Liver (tissue), 3 donors: ENCODE results near the gene STK40.

ENCODE experiments used
- CTCF ChIP-seq: fragments of 150-350 bp; IDR thresholded peaks from 2 replicates; pipeline ENCODE4 v1.5.1; 2017; ENCODE audit warnings: improper control_type of control experiment, low read depth, low read length; ENCODE audit not compliant: missing input control
- GABPA ChIP-seq, 2 donors: IDR thresholded peaks in 1 of 2; conservative IDR thresholded peaks in 1 of 2; 2 replicates each; pipeline ENCODE4 v1.6.1; 2016; ENCODE audit warnings: antibody characterized with exemption in 2 of 2, mild to moderate bottlenecking in 1 of 2, moderate library complexity in 1 of 2
- MAX ChIP-seq: IDR thresholded peaks from 2 replicates; pipeline ENCODE4 v1.6.1; 2016; ENCODE audit warnings: antibody characterized with exemption
- RAD21 ChIP-seq, 2 donors: IDR thresholded peaks; 2 replicates each; pipeline ENCODE4 v1.6.1; 2016; ENCODE audit warnings: antibody characterized with exemption in 2 of 2, mild to moderate bottlenecking in 2 of 2
- donor health status: healthy.
- donor health status: healthy.

DNA sequence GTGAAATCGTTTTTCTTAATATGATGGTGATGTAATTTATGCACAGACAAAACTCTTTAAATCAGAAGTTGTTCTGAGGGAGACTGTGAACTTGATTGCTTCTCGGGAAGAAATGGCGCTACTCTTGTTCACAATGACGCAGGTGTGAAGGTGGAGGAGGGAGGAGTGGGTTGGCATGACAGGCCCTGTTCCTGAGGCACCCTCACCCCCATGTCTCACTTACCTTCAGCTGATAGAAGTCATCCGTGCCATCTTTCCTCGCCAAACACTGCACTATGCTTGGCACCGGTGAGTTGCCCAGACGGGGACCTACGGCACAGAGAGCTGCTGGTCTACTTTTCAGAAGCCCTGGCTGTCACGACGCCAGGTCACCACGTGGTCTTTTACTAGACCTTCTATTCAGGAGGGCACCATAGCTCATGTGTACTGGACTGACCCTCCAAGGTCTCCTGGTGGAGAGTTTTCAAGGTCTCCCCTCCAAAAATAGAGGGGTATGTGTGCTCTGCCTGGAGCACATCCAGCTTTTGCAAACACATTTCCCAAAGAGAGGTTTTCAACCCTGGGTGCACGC is 27.1 kb downstream of the STK40 start:
- no peak for TF ChIP-seq CTCF
- no peak for TF ChIP-seq GABPA (IDR thresholded peaks at IDR 0.05 in 1 of 2, conservative IDR thresholded peaks at IDR 0.05 in 1 of 2)
- no peak for TF ChIP-seq RAD21 (IDR thresholded peaks at IDR 0.05)
- no peak for TF ChIP-seq MAX
